IPS DF 6.9 (cell line): ENCODE data around the gene MT1G.
A peak's percentile ranks its signal among the peaks of the same experiment; 100 is the strongest.

ENCODE experiments used
- DNase-seq: peaks from one replicate; pipeline ENCODE4 v3.0.0-alpha.2; 2013; ENCODE audit warnings: low read depth, low spot score
- H3K27ac ChIP-seq: one replicate; pipeline ENCODE4 v1.5.1; 2013; ENCODE audit warnings: low read length, control low read depth
- H3K27me3 ChIP-seq: 2 replicates; pipeline ENCODE4 v1.6.1; 2013; ENCODE audit warnings: mild to moderate bottlenecking, low read length; ENCODE audit not compliant: control insufficient read depth, insufficient read depth
- H3K36me3 ChIP-seq: 2 replicates; pipeline ENCODE4 v1.6.1; 2013; ENCODE audit warnings: low read length; ENCODE audit not compliant: control insufficient read depth, insufficient read depth
- H3K4me1 ChIP-seq: 2 replicates; pipeline ENCODE4 v1.6.1; 2013; ENCODE audit warnings: low read length; ENCODE audit not compliant: control insufficient read depth, insufficient read depth
- H3K4me3 ChIP-seq: 2 replicates; pipeline ENCODE4 v1.5.1; 2013; ENCODE audit warnings: mild to moderate bottlenecking, low read length
- H3K9me3 ChIP-seq: 2 replicates; pipeline ENCODE4 v1.6.1; 2013; ENCODE audit warnings: low read length, inconsistent platforms; ENCODE audit not compliant: control insufficient read depth, insufficient read depth
- WGBS: extraction: QIAGEN DNeasy Blood & Tissue Kit; methylation state at CpG from one replicate; pipeline ENCODE4 v1.1.7; 2013; ENCODE audit warnings: mixed read lengths, missing lambda C conversion rate; ENCODE audit not compliant: insufficient read length, insufficient coverage; 5-methylcytosine and 5-hydroxymethylcytosine counted together

MT1G gene

DNA sequence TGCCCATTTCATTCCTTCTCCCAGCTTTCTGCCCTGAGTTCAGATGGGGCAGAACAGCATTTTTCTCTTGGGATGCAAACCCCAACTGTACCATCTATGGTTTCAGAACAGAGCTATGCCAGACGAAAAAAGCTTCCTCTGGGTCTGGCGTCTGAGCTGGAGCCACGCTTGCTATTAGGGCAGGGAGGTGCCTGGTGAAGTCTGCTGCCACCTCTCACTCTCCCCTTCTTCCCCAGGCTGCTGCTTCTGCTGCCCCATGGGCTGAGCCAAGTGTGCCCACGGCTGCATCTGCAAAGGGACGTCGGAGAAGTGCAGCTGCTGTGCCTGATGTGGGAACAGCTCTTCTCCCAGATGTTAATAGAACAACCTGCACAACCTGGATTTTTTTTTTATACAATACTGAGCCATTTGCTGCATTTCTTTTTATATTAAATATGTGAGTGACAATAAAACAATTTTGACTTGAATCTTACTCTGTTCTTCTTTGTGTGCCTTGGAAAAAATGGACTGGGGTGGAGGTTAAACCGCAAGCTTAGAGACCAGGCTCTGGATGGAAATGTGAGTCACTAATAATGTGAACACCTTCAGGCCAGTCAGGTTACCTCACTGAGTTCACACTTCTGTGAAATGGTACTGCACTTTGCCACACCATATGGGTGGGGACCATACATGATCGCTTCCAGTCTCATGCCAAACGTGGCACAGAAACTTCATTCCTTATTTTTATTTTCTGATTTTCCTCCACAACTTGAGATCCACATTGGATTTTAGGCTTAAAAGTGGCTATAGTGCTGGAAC is 31.1 kb downstream of the MT1G start:
- WGBS, result no CpG with 5 or more reads among the region's 9 CpGs
- H3K4me3 ChIP-seq, result no peak overlapping the region
- peaks cover 2% of the 10 kb centered on the region; the same call in 1 of the 2 replicates for H3K4me1 ChIP-seq
- no peaks in the 10 kb centered on the region; the same call in 1 of the 2 replicates for H3K36me3 ChIP-seq
- no peak overlapping the region for H3K27ac ChIP-seq
- H3K9me3 ChIP-seq, result no peaks in the 10 kb centered on the region
- H3K27me3 ChIP-seq, result peaks cover 97% of the 10 kb centered on the region
- no peak for DNase-seq

DNA sequence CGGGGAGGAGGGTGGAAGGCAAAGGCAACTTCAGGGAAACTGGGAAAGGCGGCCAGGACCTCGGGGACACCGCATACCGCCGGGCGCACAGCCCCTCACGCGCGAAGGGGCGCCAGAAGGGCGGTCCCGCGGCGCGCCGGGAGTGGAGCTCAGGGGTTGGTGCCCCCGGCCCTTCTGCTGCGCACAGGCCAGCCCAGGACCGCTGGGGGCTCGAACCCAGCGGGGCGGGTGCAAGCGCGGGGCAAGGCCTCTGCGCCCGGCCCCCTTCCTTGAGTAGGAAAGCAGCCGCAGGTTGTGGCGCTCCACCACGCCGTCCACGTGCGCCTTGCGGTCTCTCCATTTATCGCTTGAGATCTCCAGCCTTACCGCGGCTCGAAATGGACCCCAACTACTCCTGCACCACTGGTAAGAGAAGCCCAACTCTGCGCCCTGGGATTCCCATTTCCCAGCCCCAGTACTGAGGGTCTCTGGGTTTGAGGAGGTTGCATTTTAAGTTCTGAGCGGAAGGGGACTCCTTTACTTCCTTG is 32.4 kb downstream of the MT1G start:
- Histone ChIP-seq H3K36me3 (no peaks in the 10 kb centered on the region; the same call in 1 of the 2 replicates), H3K4me3 (peak overlapping the region; percentile 11; the same call in 1 of the 2 replicates), H3K9me3 (no peaks in the 10 kb centered on the region), H3K27ac (no peak overlapping the region), H3K27me3 (peaks cover 97% of the 10 kb centered on the region), H3K4me1 (peaks cover 2% of the 10 kb centered on the region; the same call in 1 of the 2 replicates)
- no CpG with 5 or more reads among the region's 40 CpGs for WGBS
- DNase-seq, result no peak

GRCh38 chr16:56634715-56635440 is 33.0 kb downstream of the MT1G start:
- no peak for DNase-seq
- H3K27ac ChIP-seq, result no peak overlapping the region
- no peaks in the 10 kb centered on the region for H3K9me3 ChIP-seq
- peak overlapping the region; percentile 11; the same call in 1 of the 2 replicates for H3K4me3 ChIP-seq
- H3K27me3 ChIP-seq, result peaks cover 99% of the 10 kb centered on the region
- WGBS, result no CpG with 5 or more reads among the region's 47 CpGs
- H3K36me3 ChIP-seq, result no peaks in the 10 kb centered on the region; the same call in 1 of the 2 replicates
- H3K4me1 ChIP-seq, result peaks cover 2% of the 10 kb centered on the region; the same call in 1 of the 2 replicates

- H3K9me3 ChIP-seq, result no peaks in the 10 kb centered on the region
- no CpG with 5 or more reads among the region's 7 CpGs for WGBS
- no peak overlapping the region for H3K27ac ChIP-seq
- DNase-seq, result no peak
- no peaks in the 10 kb centered on the region; the same call in 1 of the 2 replicates for H3K36me3 ChIP-seq
- peaks cover 99% of the 10 kb centered on the region for H3K27me3 ChIP-seq
- H3K4me3 ChIP-seq, result no peak overlapping the region
- H3K4me1 ChIP-seq, result peaks cover 2% of the 10 kb centered on the region; the same call in 1 of the 2 replicates
These were observed 34.3 kb downstream of the MT1G start for GRCh38 chr16:56633535-56633934.

- DNase-seq, result no peak
- no peak overlapping the region for H3K4me3 ChIP-seq
- no CpG with 5 or more reads among the region's 6 CpGs for WGBS
- peaks cover 2% of the 10 kb centered on the region; the same call in 1 of the 2 replicates for H3K4me1 ChIP-seq
- H3K27ac ChIP-seq, result no peak overlapping the region
- no peaks in the 10 kb centered on the region for H3K9me3 ChIP-seq
- peaks cover 95% of the 10 kb centered on the region for H3K27me3 ChIP-seq
- no peaks in the 10 kb centered on the region; the same call in 1 of the 2 replicates for H3K36me3 ChIP-seq
These were observed 35.0 kb downstream of the MT1G start for GRCh38 chr16:56632848-56633365.

- no peak for DNase-seq
- peaks cover 89% of the 10 kb centered on the region for H3K27me3 ChIP-seq
- H3K27ac ChIP-seq, result no peak within 1 kb of the TSS
- H3K4me3 ChIP-seq, result peak within 1 kb of the TSS; percentile 7; the same call in 1 of the 2 replicates
- WGBS, result no CpG with 5 or more reads among the region's 61 CpGs
- H3K9me3 ChIP-seq, result no peaks in the 10 kb centered on the region
- H3K36me3 ChIP-seq, result no peaks in the 10 kb centered on the region; the same call in 1 of the 2 replicates
- peaks cover 2% of the 10 kb centered on the region; the same call in 1 of the 2 replicates for H3K4me1 ChIP-seq
These were observed 35.6 kb downstream of the MT1G start, which contains the start of gene MT1M for GRCh38 chr16:56632156-56632847. TSS of gene MT1M (plus strand) at chr16:56632659. CDS start at chr16:56632732, 73 bp downstream.

- no peaks in the 10 kb centered on the region for H3K9me3 ChIP-seq
- peaks cover 2% of the 10 kb centered on the region; the same call in 1 of the 2 replicates for H3K4me1 ChIP-seq
- peaks cover 89% of the 10 kb centered on the region for H3K27me3 ChIP-seq
- no CpG with 5 or more reads among the region's 14 CpGs for WGBS
- H3K27ac ChIP-seq, result no peak overlapping the region
- peak overlapping the region; percentile 7; the same call in 1 of the 2 replicates for H3K4me3 ChIP-seq
- no peak for DNase-seq
- H3K36me3 ChIP-seq, result no peaks in the 10 kb centered on the region; the same call in 1 of the 2 replicates
These were observed 36.1 kb downstream of the MT1G start for GRCh38 chr16:56631832-56632155.

DNA sequence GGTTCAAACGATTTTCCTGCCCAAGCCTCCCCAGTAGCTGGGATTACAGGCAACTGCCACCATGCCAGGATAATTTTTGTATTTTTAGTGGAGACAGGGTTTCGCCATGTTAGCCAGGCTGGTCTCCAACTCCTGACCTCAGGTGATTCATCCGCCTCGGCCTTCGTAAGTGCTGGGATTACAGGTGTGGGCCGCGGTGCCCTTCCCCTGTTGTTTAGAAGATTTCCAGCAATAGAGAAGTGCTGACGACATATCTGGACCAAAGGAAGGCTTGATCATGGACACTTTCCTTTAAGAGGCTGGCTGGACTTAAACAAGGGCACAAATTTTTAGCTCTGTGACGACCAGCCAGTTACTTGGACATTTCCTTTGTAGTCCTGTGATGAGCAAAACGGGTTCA is 36.7 kb downstream of the MT1G start:
- WGBS, result no CpG with 5 or more reads among the region's 10 CpGs
- Histone ChIP-seq H3K4me1 (peaks cover 2% of the 10 kb centered on the region), H3K4me3 (no peak overlapping the region), H3K36me3 (no peaks in the 10 kb centered on the region; the same call in 1 of the 2 replicates), H3K27ac (no peak overlapping the region), H3K9me3 (no peaks in the 10 kb centered on the region), H3K27me3 (peaks cover 89% of the 10 kb centered on the region)
- no peak for DNase-seq

DNA sequence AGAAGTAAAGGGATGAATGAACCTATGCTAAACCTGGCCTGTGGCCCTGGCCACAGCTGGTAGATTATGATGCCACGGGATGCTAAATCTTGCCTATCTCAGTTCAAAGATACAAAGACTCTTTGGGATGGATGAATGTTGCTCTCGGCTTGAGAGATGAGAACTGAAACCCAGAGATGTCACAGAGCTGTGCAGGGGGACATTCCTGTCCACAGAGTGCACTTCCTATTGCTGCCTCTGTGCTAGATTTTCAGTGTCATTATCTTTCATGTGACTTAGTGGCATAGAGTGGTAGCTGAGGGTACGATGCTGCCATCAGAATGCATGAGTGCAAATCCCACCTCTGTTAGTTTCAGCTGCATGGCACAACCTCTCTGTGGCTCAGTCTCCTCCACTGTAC is 37.7 kb downstream of the MT1G start:
- H3K4me1 ChIP-seq, result peaks cover under 1% of the 10 kb centered on the region
- no peak for DNase-seq
- H3K27me3 ChIP-seq, result peaks cover 88% of the 10 kb centered on the region
- H3K9me3 ChIP-seq, result no peaks in the 10 kb centered on the region
- WGBS, result no CpG with 5 or more reads among the region's 3 CpGs
- no peaks in the 10 kb centered on the region for H3K36me3 ChIP-seq
- H3K27ac ChIP-seq, result no peak overlapping the region
- no peak overlapping the region for H3K4me3 ChIP-seq
